CD4-positive, alpha-beta T cell (primary cell): ENCODE measurements around the gene MBD3L2B. TPM values are rescaled to one million over a fixed set of nuclear protein-coding genes. Genes with fewer than 3 reads are reported as not detected.

ENCODE experiments used
- ATAC-seq: fragments of 200-7000 bp; cut with Tn5 transposase; one replicate; pipeline ENCODE4 v1.10.0; 2022; ENCODE audit warnings: mild to moderate bottlenecking; ENCODE audit not compliant: poor library complexity
- CTCF ChIA-PET: fragments of 350-600 bp; sonication (Branson Sonifier 250); formaldehyde crosslinking; loops from one replicate; lab custom pipeline; 2021; ENCODE audit warnings: antibody characterized with exemption, inconsistent platforms; lab: Charles Lee
- POLR2A ChIA-PET: fragments of 350-600 bp; sonication (Branson Sonifier 250); formaldehyde crosslinking; loops from one replicate; lab custom pipeline; 2021; ENCODE audit warnings: antibody characterized with exemption, inconsistent platforms; lab: Charles Lee
- DNase-seq, 14 experiments: peaks; one replicate each; pipeline ENCODE4 v3.0.0-alpha.2; 2013 to 2020; ENCODE audit warnings: mixed read lengths in 2 of 14
- H3K27ac ChIP-seq, 2 donors: one replicate each; pipeline versions ENCODE4 v1.5.1 to v1.7.0; 2013; ENCODE audit warnings: low read length in 2 of 2, low read depth in 1 of 2, mild to moderate bottlenecking in 1 of 2
- H3K27me3 ChIP-seq, 2 experiments: 1 replicate in 1 of 2; 2 replicates in 1 of 2; pipeline versions ENCODE4 v1.6.1 to v1.7.0; 2013; ENCODE audit warnings: low read length in 2 of 2, control low read depth in 1 of 2, mild to moderate bottlenecking in 1 of 2, moderate library complexity in 1 of 2; ENCODE audit not compliant: insufficient read depth in 2 of 2, control insufficient read depth in 1 of 2
- H3K36me3 ChIP-seq: one replicate; pipeline ENCODE4 v1.6.1; 2013; ENCODE audit warnings: low read length, control low read depth; ENCODE audit not compliant: insufficient read depth
- H3K4me1 ChIP-seq: one replicate; pipeline ENCODE4 v1.6.1; 2013; ENCODE audit warnings: low read length, control low read depth; ENCODE audit not compliant: insufficient read depth
- H3K4me3 ChIP-seq: one replicate; pipeline ENCODE4 v1.5.1; 2013; ENCODE audit warnings: mild to moderate bottlenecking, low read length, moderate library complexity
- H3K9me3 ChIP-seq, 2 experiments: 1 replicate in 1 of 2; 2 replicates in 1 of 2; pipeline versions ENCODE4 v1.6.1 to v1.7.0; 2013; ENCODE audit warnings: low read length in 2 of 2, mild to moderate bottlenecking in 2 of 2, control low read depth in 1 of 2, moderate library complexity in 1 of 2; ENCODE audit not compliant: control insufficient read depth in 1 of 2, insufficient read depth in 1 of 2
- H3K27ac Mint-ChIP-seq: one replicate; pipeline ENCODE4 v1.8.0; 2020; ENCODE audit warnings: mixed read lengths
- H3K27me3 Mint-ChIP-seq: one replicate; pipeline ENCODE4 v1.8.0; 2021; ENCODE audit warnings: mixed read lengths
- H3K36me3 Mint-ChIP-seq: one replicate; pipeline ENCODE4 v1.8.0; 2021; ENCODE audit warnings: low read depth, mixed read lengths
- H3K4me1 Mint-ChIP-seq: one replicate; pipeline ENCODE4 v1.8.0; 2021; ENCODE audit warnings: low read depth, mixed read lengths
- H3K4me3 Mint-ChIP-seq: one replicate; pipeline ENCODE4 v1.8.0; 2020; ENCODE audit warnings: mild to moderate bottlenecking, mixed read lengths
- H3K9me3 Mint-ChIP-seq: one replicate; pipeline ENCODE4 v1.8.0; 2020; ENCODE audit warnings: mixed read lengths
- intact Hi-C, 2 experiments: fragments of 100-400 bp; cut with DNase I in 1 of 2; cut with micrococcal nuclease in 1 of 2; formaldehyde crosslinking; loops; one replicate each; pipeline versions ENCODE4 v1.15.1 to v1.9.0; 2023 to 2025; cut with DNase I, micrococcal nuclease
- total RNA-seq, 174 experiments: library from RNA in 2 of 174; stranded (reverse) in 2 of 174; gene quantifications; one replicate each; pipeline ENCODE4 v1.2.3 and lab custom pipeline; 2021 to 2026
- TF ChIP-seq, protein P1 (sequence below): fragments of 200-600 bp; IDR thresholded peaks from one replicate; pipeline ENCODE4 v1.8.0; 2022; ENCODE audit warnings: antibody characterized with exemption, mild to moderate bottlenecking

The MBD3L2B gene
- total RNA-seq, 2 experiments from 2014 or later: not detected

DNA sequence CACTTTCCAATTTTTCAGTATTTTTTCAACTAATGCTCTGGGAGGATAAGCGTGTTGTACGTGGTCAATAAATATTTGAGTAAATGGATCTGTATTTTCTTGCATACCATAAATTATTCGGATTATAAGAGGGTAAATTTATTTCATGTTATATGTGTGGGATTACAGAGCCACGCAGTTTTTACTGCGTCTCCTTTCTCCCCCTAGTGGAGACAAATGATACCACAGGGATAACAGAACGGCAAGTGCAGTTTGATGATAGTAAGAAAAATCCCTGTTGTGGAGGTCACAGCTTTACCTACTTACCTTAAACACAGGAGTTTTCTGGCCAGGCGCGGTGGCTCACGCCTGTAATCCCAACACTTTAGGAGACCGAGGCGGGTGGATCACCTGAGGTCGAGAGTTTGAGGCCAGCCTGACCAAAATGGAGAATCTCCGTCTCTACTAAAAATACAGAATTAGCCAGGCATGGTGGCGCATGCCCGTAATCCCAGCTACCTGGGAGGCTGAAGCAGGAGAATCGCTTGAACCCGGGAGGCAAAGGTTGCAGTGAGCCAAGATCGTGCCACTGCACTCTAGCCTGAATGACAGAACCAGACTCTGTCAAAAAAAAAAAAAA, 16.8 kb downstream of the MBD3L2B start:
- no peak overlapping the region for H3K4me3 ChIP-seq
- intact Hi-C loops: no loop called here
- ChIA-PET POLR2A (no interaction called here), CTCF (no interaction called here)
- Mint-ChIP-seq H3K4me3 (peak overlapping the region; percentile 6), H3K9me3 (peaks cover 4% of the 10 kb centered on the region), H3K4me1 (peaks cover 49% of the 10 kb centered on the region), H3K36me3 (no peaks in the 10 kb centered on the region), H3K27me3 (no peaks in the 10 kb centered on the region), H3K27ac (no peak overlapping the region)
- peaks cover 0 to 8% of the 10 kb centered on the region in 2 experiments for H3K9me3 ChIP-seq
- H3K36me3 ChIP-seq: no peaks in the 10 kb centered on the region
- ATAC-seq (peak; percentile 47), DNase-seq (peak in 1 of 14 experiments; percentile 65)
- no peaks in the 10 kb centered on the region for H3K27me3 ChIP-seq
- no peak overlapping the region for H3K27ac ChIP-seq
- TF ChIP-seq, protein P1, sequence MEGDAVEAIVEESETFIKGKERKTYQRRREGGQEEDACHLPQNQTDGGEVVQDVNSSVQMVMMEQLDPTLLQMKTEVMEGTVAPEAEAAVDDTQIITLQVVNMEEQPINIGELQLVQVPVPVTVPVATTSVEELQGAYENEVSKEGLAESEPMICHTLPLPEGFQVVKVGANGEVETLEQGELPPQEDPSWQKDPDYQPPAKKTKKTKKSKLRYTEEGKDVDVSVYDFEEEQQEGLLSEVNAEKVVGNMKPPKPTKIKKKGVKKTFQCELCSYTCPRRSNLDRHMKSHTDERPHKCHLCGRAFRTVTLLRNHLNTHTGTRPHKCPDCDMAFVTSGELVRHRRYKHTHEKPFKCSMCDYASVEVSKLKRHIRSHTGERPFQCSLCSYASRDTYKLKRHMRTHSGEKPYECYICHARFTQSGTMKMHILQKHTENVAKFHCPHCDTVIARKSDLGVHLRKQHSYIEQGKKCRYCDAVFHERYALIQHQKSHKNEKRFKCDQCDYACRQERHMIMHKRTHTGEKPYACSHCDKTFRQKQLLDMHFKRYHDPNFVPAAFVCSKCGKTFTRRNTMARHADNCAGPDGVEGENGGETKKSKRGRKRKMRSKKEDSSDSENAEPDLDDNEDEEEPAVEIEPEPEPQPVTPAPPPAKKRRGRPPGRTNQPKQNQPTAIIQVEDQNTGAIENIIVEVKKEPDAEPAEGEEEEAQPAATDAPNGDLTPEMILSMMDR: peak; percentile 73
- peaks cover 19% of the 10 kb centered on the region for H3K4me1 ChIP-seq

DNA sequence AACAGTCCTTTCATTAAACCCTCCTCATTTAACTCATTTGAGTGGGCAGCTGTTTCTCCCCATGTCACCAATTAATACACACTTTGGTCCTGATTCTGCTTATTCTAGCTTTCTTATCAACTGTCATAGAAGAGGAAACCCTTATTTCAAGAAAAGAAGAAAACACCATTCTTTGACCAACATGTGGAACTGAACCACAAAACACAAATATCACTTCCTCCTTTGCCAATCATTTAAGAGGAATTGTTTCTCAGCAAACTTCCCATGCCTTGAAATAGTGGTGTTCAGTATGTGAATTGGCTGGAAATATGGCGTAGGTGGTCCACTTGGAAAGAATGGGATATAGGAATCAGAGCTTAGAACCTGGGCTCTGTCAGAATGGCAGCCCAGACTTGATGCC, 20.4 kb downstream of the MBD3L2B start:
- Histone ChIP-seq H3K9me3 (peaks cover 0 to 5% of the 10 kb centered on the region in 2 experiments), H3K27ac (no peak overlapping the region), H3K4me3 (no peak overlapping the region), H3K27me3 (no peaks in the 10 kb centered on the region), H3K36me3 (no peaks in the 10 kb centered on the region), H3K4me1 (no peaks in the 10 kb centered on the region)
- DNase-seq (no peak), ATAC-seq (no peak)
- no peaks in the 10 kb centered on the region for H3K27me3 Mint-ChIP-seq
- no peak overlapping the region for H3K27ac Mint-ChIP-seq
- peaks cover 37% of the 10 kb centered on the region for H3K4me1 Mint-ChIP-seq
- H3K9me3 Mint-ChIP-seq: peaks cover 5% of the 10 kb centered on the region
- ChIA-PET CTCF (no interaction called here), POLR2A (no interaction called here)
- no peaks in the 10 kb centered on the region for H3K36me3 Mint-ChIP-seq
- intact Hi-C loops: no loop called here
- TF ChIP-seq, protein P1: no peak
- no peak overlapping the region for H3K4me3 Mint-ChIP-seq

DNA sequence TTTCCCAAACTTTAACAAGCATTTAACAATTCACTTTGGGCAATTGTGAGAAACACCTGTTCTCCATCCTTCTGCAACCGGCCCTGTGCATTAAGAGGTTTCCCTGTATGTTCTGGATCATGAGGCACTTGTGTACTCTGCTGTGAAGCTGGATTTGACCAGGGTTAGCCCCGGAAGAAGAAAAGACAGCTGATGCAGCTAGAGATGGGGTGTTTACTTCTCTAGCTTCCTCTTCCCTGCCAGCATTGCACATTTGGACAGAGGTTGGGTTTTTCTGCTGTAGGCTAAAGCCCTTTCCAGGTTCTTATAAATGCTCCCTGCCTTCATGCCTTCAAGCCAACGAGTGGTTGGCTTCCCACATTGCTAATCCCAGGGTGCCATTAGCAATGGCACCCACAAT, 20.9 kb downstream of the MBD3L2B start:
- peaks cover 5% of the 10 kb centered on the region for H3K9me3 Mint-ChIP-seq
- CTCF ChIA-PET: no interaction called here
- H3K4me3 Mint-ChIP-seq: no peak overlapping the region
- TF ChIP-seq, protein P1: no peak
- peaks cover 4% of the 10 kb centered on the region for H3K36me3 Mint-ChIP-seq
- no peaks in the 10 kb centered on the region for H3K27me3 Mint-ChIP-seq
- DNase-seq: no peak
- peaks cover 37% of the 10 kb centered on the region for H3K4me1 Mint-ChIP-seq
- no peak overlapping the region for H3K27ac Mint-ChIP-seq
- Histone ChIP-seq H3K27ac (no peak overlapping the region), H3K9me3 (peaks cover 0 to 5% of the 10 kb centered on the region in 2 experiments), H3K27me3 (no peaks in the 10 kb centered on the region), H3K4me3 (no peak overlapping the region), H3K4me1 (no peaks in the 10 kb centered on the region), H3K36me3 (no peaks in the 10 kb centered on the region)
- POLR2A ChIA-PET: no interaction called here
- no peak for ATAC-seq
- intact Hi-C loops: no loop called here
